SK-N-MC (cell line): Measurements from ENCODE around the gene AMPD1.

ENCODE experiments used
- EZH2 ChIP-seq: fragments of 200-600 bp; sonication (generic); IDR thresholded peaks from one replicate; pipeline ENCODE4 v1.6.1; 2017; ENCODE audit warnings: antibody characterized with exemption
- FOXP2 ChIP-seq: optimal IDR thresholded peaks from 2 replicates; pipeline ENCODE3; 2011; ENCODE audit warnings: mild to moderate bottlenecking, moderate library complexity; ENCODE audit not compliant: insufficient read depth; ENCODE audit errors: extremely low read length, control extremely low read depth
- POLR2AphosphoS5 ChIP-seq: IDR thresholded peaks from 2 replicates; pipeline ENCODE4 v1.6.1; 2012; ENCODE audit warnings: mild to moderate bottlenecking, low read depth, low read length, borderline replicate concordance

- no peak for TF ChIP-seq POLR2AphosphoS5
- no peak for TF ChIP-seq EZH2
- TF ChIP-seq FOXP2: no peak
These were observed 7.4 kb upstream of the AMPD1 start for GRCh38 chr1:114702737-114703136.
